ENCODE measurements around the gene OSBPL1A. TPM values are rescaled to one million over a fixed set of nuclear protein-coding genes. Genes with fewer than 3 reads are reported as not detected.

OSBPL1A gene
- total and polyA plus RNA-seq, 4 donors, result 12.6 to 38.8 (median 26.0) TPM

DNA sequence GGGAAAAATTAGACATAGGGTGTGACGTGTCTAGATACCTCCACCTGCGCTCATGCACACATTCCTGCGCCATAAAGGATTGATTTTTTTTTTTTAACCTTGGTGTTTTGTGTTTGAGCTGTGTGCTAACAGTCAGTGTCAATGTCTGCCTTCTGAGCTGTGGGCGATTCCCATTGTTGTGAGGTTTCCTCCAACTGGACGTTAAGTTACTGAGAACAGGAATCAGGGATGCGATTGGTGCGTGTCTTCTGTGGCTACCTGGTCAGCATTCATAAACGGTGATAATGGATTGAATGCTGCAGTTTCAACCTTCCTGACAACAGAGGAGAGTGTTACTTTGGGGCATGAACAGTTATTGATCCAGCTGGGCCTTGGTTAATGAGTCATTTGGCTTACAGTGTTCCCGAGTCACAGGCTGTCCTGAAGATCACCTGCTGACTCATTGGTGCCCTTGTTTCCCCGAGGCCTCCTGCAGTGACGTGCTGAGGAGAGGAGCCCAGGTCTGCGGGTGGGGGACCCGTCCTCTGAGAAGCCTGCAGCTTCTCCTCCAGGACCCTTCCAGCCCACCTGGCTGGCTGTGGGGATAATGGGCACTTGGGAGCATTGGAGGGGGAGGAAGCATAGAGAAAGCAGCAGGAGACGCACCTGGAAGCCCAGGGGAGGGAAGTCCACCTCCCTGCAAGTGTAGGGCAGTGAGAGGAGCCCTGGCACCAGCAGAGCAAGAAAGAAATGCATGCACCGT lies 284.6 kb downstream of the OSBPL1A start:
- Histone ChIP-seq H3K9me3 (ENCODE audit: control insufficient read depth in 4 of 4, insufficient read depth in 3 of 4, low read length in 3 of 4) (no peaks in the 10 kb centered on the region), H3K27me3 (ENCODE audit: control insufficient read depth in 3 of 3, insufficient read depth in 3 of 3, low read length in 2 of 3) (no peaks in the 10 kb centered on the region), H3K9ac (ENCODE audit: insufficient read depth in 1 of 2, low read length in 2 of 2) (no peak overlapping the region), H3K4me1 (ENCODE audit: control insufficient read depth in 5 of 5, insufficient read depth in 5 of 5, low read length in 5 of 5) (no peaks in the 10 kb centered on the region), H3K27ac (ENCODE audit: low read depth in 1 of 2, low read length in 1 of 2) (no peak overlapping the region), H3K36me3 (ENCODE audit: control insufficient read depth in 4 of 4, insufficient read depth in 4 of 4, low read length in 4 of 4) (peaks cover 0 to 3% (median 1%) of the 10 kb centered on the region in 4 donors), H3K4me3 (no peak overlapping the region)
- DNase-seq, result no peak
- ATAC-seq (ENCODE audit: insufficient read depth, low FRiP score), result no peak
- TF ChIP-seq, protein P1, sequence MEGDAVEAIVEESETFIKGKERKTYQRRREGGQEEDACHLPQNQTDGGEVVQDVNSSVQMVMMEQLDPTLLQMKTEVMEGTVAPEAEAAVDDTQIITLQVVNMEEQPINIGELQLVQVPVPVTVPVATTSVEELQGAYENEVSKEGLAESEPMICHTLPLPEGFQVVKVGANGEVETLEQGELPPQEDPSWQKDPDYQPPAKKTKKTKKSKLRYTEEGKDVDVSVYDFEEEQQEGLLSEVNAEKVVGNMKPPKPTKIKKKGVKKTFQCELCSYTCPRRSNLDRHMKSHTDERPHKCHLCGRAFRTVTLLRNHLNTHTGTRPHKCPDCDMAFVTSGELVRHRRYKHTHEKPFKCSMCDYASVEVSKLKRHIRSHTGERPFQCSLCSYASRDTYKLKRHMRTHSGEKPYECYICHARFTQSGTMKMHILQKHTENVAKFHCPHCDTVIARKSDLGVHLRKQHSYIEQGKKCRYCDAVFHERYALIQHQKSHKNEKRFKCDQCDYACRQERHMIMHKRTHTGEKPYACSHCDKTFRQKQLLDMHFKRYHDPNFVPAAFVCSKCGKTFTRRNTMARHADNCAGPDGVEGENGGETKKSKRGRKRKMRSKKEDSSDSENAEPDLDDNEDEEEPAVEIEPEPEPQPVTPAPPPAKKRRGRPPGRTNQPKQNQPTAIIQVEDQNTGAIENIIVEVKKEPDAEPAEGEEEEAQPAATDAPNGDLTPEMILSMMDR (IDR thresholded peaks at IDR 0.05; ENCODE audit: control extremely low read depth, extremely low read depth), result no peak
- WGBS, 2 donors, result 88 to 92% methylated on average over 15 of the region's 15 CpGs

DNA sequence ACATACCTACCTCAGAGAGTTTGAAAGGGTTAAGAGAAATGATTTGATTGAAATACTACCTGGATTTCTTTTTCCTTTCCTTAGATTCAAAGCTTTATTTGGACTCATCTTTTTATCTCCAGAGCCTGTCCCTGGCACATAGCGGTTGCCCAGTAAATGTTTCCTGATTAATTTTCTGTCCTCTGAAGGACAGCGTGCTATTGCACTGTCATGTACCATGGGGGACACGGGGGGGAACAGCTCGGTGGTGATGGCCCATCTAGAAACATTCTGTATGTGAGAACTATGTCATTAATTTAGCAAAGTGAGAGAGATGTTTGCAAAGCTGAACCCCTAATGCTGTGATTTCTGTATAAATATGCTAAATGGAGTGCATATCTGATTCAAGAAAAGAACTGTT lies 285.2 kb downstream of the OSBPL1A start:
- peaks cover 0 to 3% (median 1%) of the 10 kb centered on the region in 4 donors for H3K36me3 ChIP-seq (ENCODE audit: control insufficient read depth in 4 of 4, insufficient read depth in 4 of 4, low read length in 4 of 4)
- ATAC-seq (ENCODE audit: insufficient read depth, low FRiP score) (no peak), DNase-seq (no peak)
- 94% methylated on average over 4 of the region's 4 CpGs for WGBS, 2 donors
- TF ChIP-seq, protein P1 (IDR thresholded peaks at IDR 0.05; ENCODE audit: control extremely low read depth, extremely low read depth), result no peak
- H3K9ac ChIP-seq (ENCODE audit: insufficient read depth in 1 of 2, low read length in 2 of 2), result no peak overlapping the region
- no peaks in the 10 kb centered on the region for H3K27me3 ChIP-seq (ENCODE audit: control insufficient read depth in 3 of 3, insufficient read depth in 3 of 3, low read length in 2 of 3)
- no peak overlapping the region for H3K27ac ChIP-seq (ENCODE audit: low read depth in 1 of 2, low read length in 1 of 2)
- H3K9me3 ChIP-seq (ENCODE audit: control insufficient read depth in 4 of 4, insufficient read depth in 3 of 4, low read length in 3 of 4), result no peaks in the 10 kb centered on the region
- no peak overlapping the region for H3K4me3 ChIP-seq
- H3K4me1 ChIP-seq (ENCODE audit: control insufficient read depth in 5 of 5, insufficient read depth in 5 of 5, low read length in 5 of 5), result no peaks in the 10 kb centered on the region

Small RNAs within 50 kb of the gene (small RNA-seq; reads per million reads assigned to genes)
- not detected for gene MIR320C2 (ENCODE audit: low replicate concordance)
- not detected for gene RF00017 (ENCODE audit: low replicate concordance)
- not detected for gene RF00019 (ENCODE audit: low replicate concordance)
- not detected for gene RNA5SP452 (ENCODE audit: low replicate concordance)
- 7.2 reads per million, percentile 95 among the genes with 10 or more reads in this experiment for gene RNU5A-6P (ENCODE audit: low replicate concordance)
- gene RNU6-435P (ENCODE audit: low replicate concordance), result not detected

Other genes starting within 250 kb of the OSBPL1A start
- 10 to 100 TPM; 29.0 to 29.6 TPM for gene IMPACT, start 28.8 kb upstream of the OSBPL1A start, total RNA-seq
- 10 to 100 TPM; 12.0 to 21.0 TPM for gene IMPACT, start 28.8 kb upstream of the OSBPL1A start, polyA plus RNA-seq
- gene HRH4, start 62.8 kb upstream of the OSBPL1A start, total RNA-seq, result under 1 TPM; 0.54 to 0.89 TPM
- under 1 TPM in 1 of 2 donors, not detected in 1; 0.19 TPM for gene HRH4, start 62.8 kb upstream of the OSBPL1A start, polyA plus RNA-seq

Data from lung (tissue), 13 donors.